Measurements from ENCODE around the gene ACTL7A. TPM values are rescaled to one million over a fixed set of nuclear protein-coding genes. Genes with fewer than 3 reads are reported as not detected.

The ACTL7A gene
- total and polyA plus RNA-seq, 4 donors, result 0.10 TPM; not detected in 3

GRCh38 chr9:108837530-108837929, 24.5 kb upstream of the ACTL7A start:
- H3K9me3 ChIP-seq (ENCODE audit: control insufficient read depth in 4 of 4, low read length in 3 of 4), result no peaks in the 10 kb centered on the region
- 83% methylated on average over 4 of the region's 4 CpGs for WGBS
- H3K36me3 ChIP-seq (ENCODE audit: control insufficient read depth in 4 of 4, insufficient read depth in 3 of 4, low read depth in 1 of 4, low read length in 3 of 4), result no peaks in the 10 kb centered on the region
- H3K4me1 ChIP-seq (ENCODE audit: control insufficient read depth in 4 of 4, insufficient read depth in 4 of 4, low read length in 3 of 4), result no peaks in the 10 kb centered on the region
- no peak overlapping the region for H3K9ac ChIP-seq (ENCODE audit: low read depth in 1 of 2, low read length in 2 of 2)
- TF ChIP-seq ZBTB33 (IDR thresholded peaks at IDR 0.05) (no peak), JUND (IDR thresholded peaks at IDR 0.05) (no peak), TAF1 (conservative IDR thresholded peaks at IDR 0.05) (no peak), SP1 (IDR thresholded peaks at IDR 0.05) (no peak), FOXA2 (IDR thresholded peaks at IDR 0.05) (no peak), NR2F2 (IDR thresholded peaks at IDR 0.05) (no peak), HNF4A (conservative IDR thresholded peaks at IDR 0.05) (no peak), YY1 (IDR thresholded peaks at IDR 0.05) (no peak), HNF4G (IDR thresholded peaks at IDR 0.05) (no peak), FOXA1 (IDR thresholded peaks at IDR 0.05) (no peak), MAX (IDR thresholded peaks at IDR 0.05) (no peak), CTCF (IDR thresholded peaks at IDR 0.05; ENCODE audit: low read depth, low read length, missing input control) (no peak), RXRA (IDR thresholded peaks at IDR 0.05) (no peak), EGR1 (IDR thresholded peaks at IDR 0.05; ENCODE audit: low read depth in 2 of 2) (no peak), RAD21 (IDR thresholded peaks at IDR 0.05) (no peak), GABPA (IDR thresholded peaks at IDR 0.05 in 1 of 2, conservative IDR thresholded peaks at IDR 0.05 in 1 of 2) (no peak)
- TF ChIP-seq, protein P1, sequence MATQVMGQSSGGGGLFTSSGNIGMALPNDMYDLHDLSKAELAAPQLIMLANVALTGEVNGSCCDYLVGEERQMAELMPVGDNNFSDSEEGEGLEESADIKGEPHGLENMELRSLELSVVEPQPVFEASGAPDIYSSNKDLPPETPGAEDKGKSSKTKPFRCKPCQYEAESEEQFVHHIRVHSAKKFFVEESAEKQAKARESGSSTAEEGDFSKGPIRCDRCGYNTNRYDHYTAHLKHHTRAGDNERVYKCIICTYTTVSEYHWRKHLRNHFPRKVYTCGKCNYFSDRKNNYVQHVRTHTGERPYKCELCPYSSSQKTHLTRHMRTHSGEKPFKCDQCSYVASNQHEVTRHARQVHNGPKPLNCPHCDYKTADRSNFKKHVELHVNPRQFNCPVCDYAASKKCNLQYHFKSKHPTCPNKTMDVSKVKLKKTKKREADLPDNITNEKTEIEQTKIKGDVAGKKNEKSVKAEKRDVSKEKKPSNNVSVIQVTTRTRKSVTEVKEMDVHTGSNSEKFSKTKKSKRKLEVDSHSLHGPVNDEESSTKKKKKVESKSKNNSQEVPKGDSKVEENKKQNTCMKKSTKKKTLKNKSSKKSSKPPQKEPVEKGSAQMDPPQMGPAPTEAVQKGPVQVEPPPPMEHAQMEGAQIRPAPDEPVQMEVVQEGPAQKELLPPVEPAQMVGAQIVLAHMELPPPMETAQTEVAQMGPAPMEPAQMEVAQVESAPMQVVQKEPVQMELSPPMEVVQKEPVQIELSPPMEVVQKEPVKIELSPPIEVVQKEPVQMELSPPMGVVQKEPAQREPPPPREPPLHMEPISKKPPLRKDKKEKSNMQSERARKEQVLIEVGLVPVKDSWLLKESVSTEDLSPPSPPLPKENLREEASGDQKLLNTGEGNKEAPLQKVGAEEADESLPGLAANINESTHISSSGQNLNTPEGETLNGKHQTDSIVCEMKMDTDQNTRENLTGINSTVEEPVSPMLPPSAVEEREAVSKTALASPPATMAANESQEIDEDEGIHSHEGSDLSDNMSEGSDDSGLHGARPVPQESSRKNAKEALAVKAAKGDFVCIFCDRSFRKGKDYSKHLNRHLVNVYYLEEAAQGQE (IDR thresholded peaks at IDR 0.05), result no peak
- TF ChIP-seq, protein P2, sequence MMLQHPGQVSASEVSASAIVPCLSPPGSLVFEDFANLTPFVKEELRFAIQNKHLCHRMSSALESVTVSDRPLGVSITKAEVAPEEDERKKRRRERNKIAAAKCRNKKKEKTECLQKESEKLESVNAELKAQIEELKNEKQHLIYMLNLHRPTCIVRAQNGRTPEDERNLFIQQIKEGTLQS (IDR thresholded peaks at IDR 0.05), result no peak
- no peak overlapping the region for H3K27ac ChIP-seq (ENCODE audit: low read depth in 1 of 2, low read length in 2 of 2)
- no peak for DNase-seq (ENCODE audit: low spot score)
- no peak overlapping the region for H3K4me3 ChIP-seq (ENCODE audit: low read depth in 1 of 3, low read length in 3 of 3)
- H3K27me3 ChIP-seq (ENCODE audit: control insufficient read depth in 4 of 4, insufficient read depth in 4 of 4, low read length in 3 of 4), result no peaks in the 10 kb centered on the region
